GM23338 (cell line): ENCODE results near the gene ADH1A.
"Not testable (repeated sequence)": the region's sequence is repeated elsewhere in the genome, so short reads cannot be mapped to it uniquely, and the experiment has no call there.

Experiments
- EZH2 ChIP-seq: fragments of 200-600 bp; sonication (generic); IDR thresholded peaks from one replicate; pipeline ENCODE4 v1.8.0; 2017; ENCODE audit warnings: antibody characterized with exemption, mild to moderate bottlenecking, low read depth; ENCODE audit not compliant: unreplicated experiment
- EZH2phosphoT487 ChIP-seq: fragments of 200-600 bp; sonication (generic); IDR thresholded peaks from one replicate; pipeline ENCODE4 v1.8.1; 2018; ENCODE audit warnings: antibody characterized with exemption; ENCODE audit not compliant: unreplicated experiment
- JUNB ChIP-seq: IDR thresholded peaks from one replicate; pipeline ENCODE4 v1.6.1; 2016; ENCODE audit warnings: antibody characterized with exemption; ENCODE audit not compliant: unreplicated experiment
- POLR2AphosphoS5 ChIP-seq: IDR thresholded peaks from 2 replicates; pipeline ENCODE4 v1.6.1; 2016; ENCODE audit warnings: antibody characterized with exemption, low read depth
- STAT1 ChIP-seq: IDR thresholded peaks from one replicate; pipeline ENCODE4 v1.6.1; 2016; ENCODE audit warnings: antibody characterized with exemption; ENCODE audit not compliant: unreplicated experiment
- ZNF114 ChIP-seq: fragments of 250-450 bp; sonication (Bioruptor Pico); IDR thresholded peaks from 2 replicates; pipeline ENCODE4 v1.5.0; 2020; ENCODE audit warnings: mild to moderate bottlenecking, moderate library complexity
- TF ChIP-seq, protein P1 (sequence below), 2 experiments: fragments of 200-600 bp in 1 of 2; sonication (generic) in 1 of 2; conservative IDR thresholded peaks; 2 replicates each; pipeline versions ENCODE4 v1.5.1 to v1.6.1; 2016 to 2017; ENCODE audit warnings: antibody characterized with exemption in 2 of 2, low read depth in 2 of 2, mild to moderate bottlenecking in 2 of 2, moderate library complexity in 1 of 2
- TF ChIP-seq, protein P2 (sequence below): IDR thresholded peaks from one replicate; pipeline ENCODE4 v1.6.1; 2018; ENCODE audit warnings: antibody characterized with exemption; ENCODE audit not compliant: unreplicated experiment

- TF ChIP-seq, protein P1, sequence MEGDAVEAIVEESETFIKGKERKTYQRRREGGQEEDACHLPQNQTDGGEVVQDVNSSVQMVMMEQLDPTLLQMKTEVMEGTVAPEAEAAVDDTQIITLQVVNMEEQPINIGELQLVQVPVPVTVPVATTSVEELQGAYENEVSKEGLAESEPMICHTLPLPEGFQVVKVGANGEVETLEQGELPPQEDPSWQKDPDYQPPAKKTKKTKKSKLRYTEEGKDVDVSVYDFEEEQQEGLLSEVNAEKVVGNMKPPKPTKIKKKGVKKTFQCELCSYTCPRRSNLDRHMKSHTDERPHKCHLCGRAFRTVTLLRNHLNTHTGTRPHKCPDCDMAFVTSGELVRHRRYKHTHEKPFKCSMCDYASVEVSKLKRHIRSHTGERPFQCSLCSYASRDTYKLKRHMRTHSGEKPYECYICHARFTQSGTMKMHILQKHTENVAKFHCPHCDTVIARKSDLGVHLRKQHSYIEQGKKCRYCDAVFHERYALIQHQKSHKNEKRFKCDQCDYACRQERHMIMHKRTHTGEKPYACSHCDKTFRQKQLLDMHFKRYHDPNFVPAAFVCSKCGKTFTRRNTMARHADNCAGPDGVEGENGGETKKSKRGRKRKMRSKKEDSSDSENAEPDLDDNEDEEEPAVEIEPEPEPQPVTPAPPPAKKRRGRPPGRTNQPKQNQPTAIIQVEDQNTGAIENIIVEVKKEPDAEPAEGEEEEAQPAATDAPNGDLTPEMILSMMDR (conservative IDR thresholded peaks at IDR 0.05; ENCODE audit: low read depth in 2 of 2), result not testable (repeated sequence)
- not testable (repeated sequence) for TF ChIP-seq JUNB; EZH2; POLR2AphosphoS5; ZNF114 (CRISPR knock-in tag); EZH2phosphoT487; STAT1
- TF ChIP-seq, protein P2, sequence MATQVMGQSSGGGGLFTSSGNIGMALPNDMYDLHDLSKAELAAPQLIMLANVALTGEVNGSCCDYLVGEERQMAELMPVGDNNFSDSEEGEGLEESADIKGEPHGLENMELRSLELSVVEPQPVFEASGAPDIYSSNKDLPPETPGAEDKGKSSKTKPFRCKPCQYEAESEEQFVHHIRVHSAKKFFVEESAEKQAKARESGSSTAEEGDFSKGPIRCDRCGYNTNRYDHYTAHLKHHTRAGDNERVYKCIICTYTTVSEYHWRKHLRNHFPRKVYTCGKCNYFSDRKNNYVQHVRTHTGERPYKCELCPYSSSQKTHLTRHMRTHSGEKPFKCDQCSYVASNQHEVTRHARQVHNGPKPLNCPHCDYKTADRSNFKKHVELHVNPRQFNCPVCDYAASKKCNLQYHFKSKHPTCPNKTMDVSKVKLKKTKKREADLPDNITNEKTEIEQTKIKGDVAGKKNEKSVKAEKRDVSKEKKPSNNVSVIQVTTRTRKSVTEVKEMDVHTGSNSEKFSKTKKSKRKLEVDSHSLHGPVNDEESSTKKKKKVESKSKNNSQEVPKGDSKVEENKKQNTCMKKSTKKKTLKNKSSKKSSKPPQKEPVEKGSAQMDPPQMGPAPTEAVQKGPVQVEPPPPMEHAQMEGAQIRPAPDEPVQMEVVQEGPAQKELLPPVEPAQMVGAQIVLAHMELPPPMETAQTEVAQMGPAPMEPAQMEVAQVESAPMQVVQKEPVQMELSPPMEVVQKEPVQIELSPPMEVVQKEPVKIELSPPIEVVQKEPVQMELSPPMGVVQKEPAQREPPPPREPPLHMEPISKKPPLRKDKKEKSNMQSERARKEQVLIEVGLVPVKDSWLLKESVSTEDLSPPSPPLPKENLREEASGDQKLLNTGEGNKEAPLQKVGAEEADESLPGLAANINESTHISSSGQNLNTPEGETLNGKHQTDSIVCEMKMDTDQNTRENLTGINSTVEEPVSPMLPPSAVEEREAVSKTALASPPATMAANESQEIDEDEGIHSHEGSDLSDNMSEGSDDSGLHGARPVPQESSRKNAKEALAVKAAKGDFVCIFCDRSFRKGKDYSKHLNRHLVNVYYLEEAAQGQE, result not testable (repeated sequence)
Measured at GRCh38 chr4:99317811-99318210, 27.0 kb upstream of the ADH1A start.
